Immature natural killer cell (primary cell): ENCODE measurements around the gene LCMT2. TPM values are rescaled to one million over a fixed set of nuclear protein-coding genes. Genes with fewer than 3 reads are reported as not detected.
"Not testable (repeated sequence)": the region's sequence is repeated elsewhere in the genome, so short reads cannot be mapped to it uniquely, and the experiment has no call there.

Experiments used
- DNase-seq, 3 donors: peaks; one replicate each; pipeline ENCODE4 v3.0.0; 2022; ENCODE audit warnings: mixed read lengths in 1 of 3
- H3K27ac Mint-ChIP-seq, 6 donors: one replicate each; pipeline ENCODE4 v1.8.0; 2020; ENCODE audit warnings: mixed read lengths in 6 of 6, mild to moderate bottlenecking in 5 of 6, inconsistent platforms in 4 of 6, moderate library complexity in 3 of 6
- H3K27me3 Mint-ChIP-seq, 3 donors: one replicate each; pipeline ENCODE4 v1.8.0; 2020 to 2021; ENCODE audit warnings: low read depth in 3 of 3, mild to moderate bottlenecking in 3 of 3, mixed read lengths in 3 of 3, moderate library complexity in 3 of 3, inconsistent platforms in 1 of 3
- H3K36me3 Mint-ChIP-seq, 3 donors: one replicate each; pipeline ENCODE4 v1.8.0; 2020; ENCODE audit warnings: mixed read lengths in 3 of 3, inconsistent platforms in 2 of 3, mild to moderate bottlenecking in 2 of 3
- H3K4me1 Mint-ChIP-seq, 2 donors: one replicate each; pipeline ENCODE4 v1.8.0; 2020; ENCODE audit warnings: inconsistent platforms in 2 of 2, mild to moderate bottlenecking in 2 of 2, mixed read lengths in 2 of 2, moderate library complexity in 1 of 2
- H3K4me3 Mint-ChIP-seq, 5 donors: one replicate each; pipeline ENCODE4 v1.8.0; 2020; ENCODE audit warnings: mild to moderate bottlenecking in 5 of 5, mixed read lengths in 5 of 5, inconsistent platforms in 3 of 5, moderate library complexity in 3 of 5
- H3K9me3 Mint-ChIP-seq, 6 donors: one replicate each; pipeline ENCODE4 v1.8.0; 2020; ENCODE audit warnings: mild to moderate bottlenecking in 6 of 6, mixed read lengths in 6 of 6, inconsistent platforms in 4 of 6, moderate library complexity in 3 of 6
- polyA plus RNA-seq, 3 donors: library from polyadenylated mRNA; unstranded; fragments of 300-500 nt; fragmentation: Illumina TruSeq; gene quantifications; one replicate each; pipeline ENCODE4 v1.2.3, GENCODE V29; 2021

LCMT2 gene
- polyA plus RNA-seq, 3 donors from 2014 or later = 0.40 to 2.5 (median 2.3) TPM

GRCh38 chr15:43294091-43294706 is 36.2 kb downstream of the LCMT2 start:
- Mint-ChIP-seq H3K36me3 (peaks cover 0 to 4% (median 0%) of the 10 kb centered on the region in 3 donors), H3K27me3 (peaks cover 1 to 9% (median 9%) of the 10 kb centered on the region in 3 donors), H3K27ac (no peak overlapping the region), H3K9me3 (peaks cover 0 to 2% (median 0%) of the 10 kb centered on the region in 6 donors), H3K4me1 (no peaks in the 10 kb centered on the region), H3K4me3 (no peak overlapping the region)
- no peak for DNase-seq

- Mint-ChIP-seq H3K4me1 (no peaks in the 10 kb centered on the region), H3K27me3 (peaks cover 1 to 9% (median 9%) of the 10 kb centered on the region in 3 donors), H3K36me3 (peaks cover 0 to 4% (median 0%) of the 10 kb centered on the region in 3 donors), H3K27ac (no peak overlapping the region), H3K9me3 (peaks cover 0 to 2% (median 0%) of the 10 kb centered on the region in 6 donors), H3K4me3 (peak overlapping the region in 1 of 5 donors; percentile 21)
- peak in 1 of 3 donors; percentile 5 for DNase-seq
Observed at GRCh38 chr15:43293432-43293831, 36.9 kb downstream of the LCMT2 start.

GRCh38 chr15:43292375-43293078 is 37.8 kb downstream of the LCMT2 start:
- Mint-ChIP-seq H3K27ac (no peak overlapping the region), H3K4me3 (no peak overlapping the region), H3K9me3 (peaks cover 0 to 2% (median 0%) of the 10 kb centered on the region in 6 donors), H3K36me3 (peaks cover 0 to 2% (median 0%) of the 10 kb centered on the region in 3 donors), H3K4me1 (no peaks in the 10 kb centered on the region), H3K27me3 (peaks cover 1 to 9% (median 6%) of the 10 kb centered on the region in 3 donors)
- no peak for DNase-seq

- H3K4me3 Mint-ChIP-seq, H3K4me1 Mint-ChIP-seq, H3K36me3 Mint-ChIP-seq: not testable (repeated sequence)
Observed at GRCh38 chr15:43289656-43290055, 40.7 kb downstream of the LCMT2 start.

GRCh38 chr15:43287254-43287653 is 43.1 kb downstream of the LCMT2 start:
- Mint-ChIP-seq H3K36me3 (no peaks in the 10 kb centered on the region), H3K9me3 (peaks cover 0 to 2% (median 0%) of the 10 kb centered on the region in 6 donors), H3K4me1 (peaks cover 0 to 2% of the 10 kb centered on the region in 2 donors), H3K4me3 (no peak overlapping the region), H3K27ac (no peak overlapping the region), H3K27me3 (peaks cover 2 to 7% (median 6%) of the 10 kb centered on the region in 3 donors)
- no peak for DNase-seq

More at GRCh38 chr15:43289656-43290055, 40.7 kb downstream of the LCMT2 start:
- not testable (repeated sequence) for H3K27me3 Mint-ChIP-seq, DNase-seq, H3K27ac Mint-ChIP-seq, H3K9me3 Mint-ChIP-seq

- H3K27me3 Mint-ChIP-seq = peaks cover 2 to 6% (median 4%) of the 10 kb centered on the region in 3 donors
- H3K4me1 Mint-ChIP-seq = peaks cover 0 to 2% of the 10 kb centered on the region in 2 donors
- H3K36me3 Mint-ChIP-seq = no peaks in the 10 kb centered on the region
- no peak for DNase-seq
- no peak overlapping the region for H3K4me3 Mint-ChIP-seq
- H3K27ac Mint-ChIP-seq = no peak overlapping the region
- H3K9me3 Mint-ChIP-seq = peaks cover 0 to 2% (median 0%) of the 10 kb centered on the region in 6 donors
Observed at GRCh38 chr15:43286074-43286473, 44.3 kb downstream of the LCMT2 start.

- Mint-ChIP-seq H3K27me3 (peaks cover 2 to 6% (median 6%) of the 10 kb centered on the region in 3 donors), H3K4me1 (peaks cover 0 to 2% of the 10 kb centered on the region in 2 donors), H3K4me3 (no peak overlapping the region), H3K36me3 (no peaks in the 10 kb centered on the region), H3K9me3 (peaks cover 0 to under 1% (median 0%) of the 10 kb centered on the region in 6 donors), H3K27ac (no peak overlapping the region)
- peak; percentile 52 to 56 (median 55) for DNase-seq
Observed at GRCh38 chr15:43285609-43286037, 44.8 kb downstream of the LCMT2 start.

- Mint-ChIP-seq H3K36me3 (no peaks in the 10 kb centered on the region), H3K9me3 (peaks cover 0 to 1% (median 0%) of the 10 kb centered on the region in 6 donors), H3K27me3 (peaks cover 2 to 7% (median 5%) of the 10 kb centered on the region in 3 donors), H3K27ac (no peak overlapping the region), H3K4me3 (no peak overlapping the region), H3K4me1 (peaks cover 0 to 2% of the 10 kb centered on the region in 2 donors)
- DNase-seq = no peak
Observed at GRCh38 chr15:43283526-43283925, 46.8 kb downstream of the LCMT2 start.

GRCh38 chr15:43281926-43282602 is 48.3 kb downstream of the LCMT2 start:
- peaks cover 0 to 2% of the 10 kb centered on the region in 2 donors for H3K4me1 Mint-ChIP-seq
- H3K4me3 Mint-ChIP-seq = no peak overlapping the region
- H3K36me3 Mint-ChIP-seq = no peaks in the 10 kb centered on the region
- H3K27ac Mint-ChIP-seq = no peak overlapping the region
- DNase-seq = no peak
- peaks cover 2 to 4% (median 3%) of the 10 kb centered on the region in 3 donors for H3K27me3 Mint-ChIP-seq
- H3K9me3 Mint-ChIP-seq = peaks cover 0 to 1% (median 0%) of the 10 kb centered on the region in 6 donors

GRCh38 chr15:43280996-43281395 is 49.4 kb downstream of the LCMT2 start:
- Mint-ChIP-seq H3K27me3 (peaks cover 2 to 3% (median 2%) of the 10 kb centered on the region in 3 donors), H3K9me3 (peaks cover 0 to 1% (median 0%) of the 10 kb centered on the region in 6 donors), H3K27ac (no peak overlapping the region), H3K4me3 (no peak overlapping the region), H3K4me1 (peaks cover 0 to 2% of the 10 kb centered on the region in 2 donors), H3K36me3 (no peaks in the 10 kb centered on the region)
- no peak for DNase-seq

- Mint-ChIP-seq H3K27me3 (peaks cover 1 to 2% (median 2%) of the 10 kb centered on the region in 3 donors), H3K9me3 (peaks cover 0 to 1% (median 0%) of the 10 kb centered on the region in 6 donors), H3K4me3 (no peak overlapping the region), H3K36me3 (no peaks in the 10 kb centered on the region), H3K4me1 (no peaks in the 10 kb centered on the region), H3K27ac (no peak overlapping the region)
- no peak for DNase-seq
Observed at GRCh38 chr15:43279496-43279895, 50.9 kb downstream of the LCMT2 start.

- Mint-ChIP-seq H3K9me3 (peaks cover 0 to 1% (median 0%) of the 10 kb centered on the region in 6 donors), H3K36me3 (no peaks in the 10 kb centered on the region), H3K4me3 (no peak overlapping the region), H3K27me3 (peaks cover 0 to 2% (median 2%) of the 10 kb centered on the region in 3 donors), H3K27ac (no peak overlapping the region), H3K4me1 (no peaks in the 10 kb centered on the region)
- DNase-seq = no peak
Observed at GRCh38 chr15:43278869-43279268, 51.5 kb downstream of the LCMT2 start.

GRCh38 chr15:43277901-43278300 is 52.5 kb downstream of the LCMT2 start:
- H3K4me3 Mint-ChIP-seq = no peak overlapping the region
- H3K4me1 Mint-ChIP-seq = no peaks in the 10 kb centered on the region
- no peak overlapping the region for H3K27ac Mint-ChIP-seq
- H3K36me3 Mint-ChIP-seq = no peaks in the 10 kb centered on the region
- no peak for DNase-seq
- H3K27me3 Mint-ChIP-seq = peaks cover 0 to 7% (median 2%) of the 10 kb centered on the region in 3 donors
- peaks cover 0 to 1% (median 0%) of the 10 kb centered on the region in 6 donors for H3K9me3 Mint-ChIP-seq
